SIG-M5 treated with dmso at 0.1 percent for 504 hours (cell line): ENCODE measurements around the gene FGG.

Experiments
- DNase-seq: peaks from one replicate; lab custom pipeline; 2025; ENCODE audit not compliant: unreplicated experiment; lab: John Stamatoyannopoulos, UW

FGG gene

GRCh38 chr4:154559494-154560418, 52.7 kb downstream of the FGG start:
- DNase-seq, result no peak

DNA sequence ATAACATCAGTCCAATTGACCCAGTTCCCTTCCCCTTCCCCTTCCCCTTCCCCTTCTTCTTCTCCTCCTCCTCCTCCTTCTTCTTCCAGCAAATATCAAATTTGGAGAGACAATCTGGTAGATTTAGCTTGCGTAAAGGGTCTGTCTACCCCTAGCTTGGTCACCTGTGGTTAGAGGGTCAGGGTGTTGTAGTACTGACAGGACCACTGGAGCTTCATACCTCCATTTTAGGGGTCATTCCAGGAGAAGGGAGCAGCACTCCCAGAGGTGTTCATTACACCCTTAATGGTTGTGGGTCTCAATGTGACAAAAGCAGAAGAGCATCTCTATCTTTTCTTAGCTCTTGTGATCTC, 53.3 kb downstream of the FGG start:
- DNase-seq, result no peak
